GM19043 (cell line): ENCODE measurements around the gene GALNT17.

Experiments used
- ATAC-seq: cut with Tn5 transposase; IDR thresholded peaks from one replicate; pipeline ENCODE4 v1.9.1; 2021; ENCODE audit warnings: low read depth; ENCODE audit not compliant: unreplicated experiment

GALNT17 gene

GRCh38 chr7:71272509-71273490 is 140.9 kb downstream of the GALNT17 start:
- ATAC-seq, result no peak

GRCh38 chr7:71278257-71278656 is 146.3 kb downstream of the GALNT17 start:
- no peak for ATAC-seq

- ATAC-seq, result no peak
Measured at GRCh38 chr7:71281261-71281660, 149.3 kb downstream of the GALNT17 start.

- no peak for ATAC-seq
Measured at GRCh38 chr7:71283802-71284201, 151.9 kb downstream of the GALNT17 start.

GRCh38 chr7:71285571-71286145 is 153.7 kb downstream of the GALNT17 start:
- ATAC-seq, result no peak

- ATAC-seq, result no peak
Measured at GRCh38 chr7:71286336-71286735, 154.4 kb downstream of the GALNT17 start.

GRCh38 chr7:71286924-71287323 is 155.0 kb downstream of the GALNT17 start:
- ATAC-seq, result no peak

- no peak for ATAC-seq
Measured at GRCh38 chr7:71290452-71290851, 158.5 kb downstream of the GALNT17 start.

- ATAC-seq, result no peak
Measured at GRCh38 chr7:71298378-71298777, 166.4 kb downstream of the GALNT17 start.

GRCh38 chr7:71300086-71300485 is 168.1 kb downstream of the GALNT17 start:
- no peak for ATAC-seq

- no peak for ATAC-seq
Measured at GRCh38 chr7:71300603-71301002, 168.7 kb downstream of the GALNT17 start.

GRCh38 chr7:71301167-71301566 is 169.2 kb downstream of the GALNT17 start:
- no peak for ATAC-seq

- no peak for ATAC-seq
Measured at GRCh38 chr7:71303566-71303965, 171.6 kb downstream of the GALNT17 start.

GRCh38 chr7:71308096-71308495 is 176.2 kb downstream of the GALNT17 start:
- ATAC-seq, result no peak

- no peak for ATAC-seq
Measured at GRCh38 chr7:71311576-71311975, 179.6 kb downstream of the GALNT17 start.

GRCh38 chr7:71312755-71313490 is 181.0 kb downstream of the GALNT17 start:
- ATAC-seq, result no peak

GRCh38 chr7:71313553-71313952 is 181.6 kb downstream of the GALNT17 start:
- ATAC-seq, result no peak

- ATAC-seq, result no peak
Measured at GRCh38 chr7:71320916-71321315, 189.0 kb downstream of the GALNT17 start.

GRCh38 chr7:71322201-71322600 is 190.3 kb downstream of the GALNT17 start:
- ATAC-seq, result no peak

GRCh38 chr7:71323726-71324125 is 191.8 kb downstream of the GALNT17 start:
- no peak for ATAC-seq

- ATAC-seq, result no peak
Measured at GRCh38 chr7:71325151-71325550, 193.2 kb downstream of the GALNT17 start.
